CD4-positive, CD25-positive, alpha-beta regulatory T cell (primary cell): ENCODE measurements around the gene ARID3A. TPM values are rescaled to one million over a fixed set of nuclear protein-coding genes. Genes with fewer than 3 reads are reported as not detected.

Experiments used
- ATAC-seq, 2 donors: fragments of 150-1000 bp; cut with Tn5 transposase; one replicate each; pipeline ENCODE4 v1.10.0; 2021; ENCODE audit warnings: low read depth in 2 of 2, moderate number of reproducible peaks in 2 of 2, moderate library complexity in 1 of 2
- DNase-seq, 3 donors: peaks; one replicate each; pipeline versions ENCODE4 v3.0.0 to v3.0.0-alpha.2; 2012 to 2022; ENCODE audit warnings: mixed read lengths in 1 of 3
- H3K27ac ChIP-seq: one replicate; pipeline ENCODE4 v1.7.0; 2013; ENCODE audit warnings: mild to moderate bottlenecking, low read length; ENCODE audit not compliant: insufficient read depth, poor library complexity, severe bottlenecking
- H3K27me3 ChIP-seq: one replicate; pipeline ENCODE4 v1.7.0; 2013; ENCODE audit warnings: low read length; ENCODE audit not compliant: control insufficient read depth, insufficient read depth
- H3K36me3 ChIP-seq: one replicate; pipeline ENCODE4 v1.7.0; 2013; ENCODE audit warnings: mild to moderate bottlenecking, low read length, moderate library complexity; ENCODE audit not compliant: control insufficient read depth, insufficient read depth
- H3K4me1 ChIP-seq: 2 replicates; pipeline ENCODE4 v1.7.0; 2013; ENCODE audit warnings: mild to moderate bottlenecking, low read length; ENCODE audit not compliant: insufficient read depth, control insufficient read depth, poor library complexity, severe bottlenecking
- H3K4me3 ChIP-seq: one replicate; pipeline ENCODE4 v1.7.0; 2013; ENCODE audit warnings: low read depth, mild to moderate bottlenecking, low read length, moderate library complexity
- H3K9me3 ChIP-seq, 2 experiments: 1 replicate in 1 of 2; 2 replicates in 1 of 2; pipeline ENCODE4 v1.7.0; 2013; ENCODE audit warnings: low read length in 2 of 2, mild to moderate bottlenecking in 1 of 2, moderate library complexity in 1 of 2; ENCODE audit not compliant: control insufficient read depth in 2 of 2
- H3K27ac Mint-ChIP-seq, 3 donors: one replicate each; pipeline ENCODE4 v1.8.0; 2020 to 2022; ENCODE audit warnings: mild to moderate bottlenecking in 3 of 3, mixed read lengths in 3 of 3, moderate library complexity in 2 of 3
- H3K27me3 Mint-ChIP-seq: one replicate; pipeline ENCODE4 v1.8.0; 2022; ENCODE audit warnings: mild to moderate bottlenecking, mixed read lengths
- H3K36me3 Mint-ChIP-seq: one replicate; pipeline ENCODE4 v1.8.0; 2020; ENCODE audit warnings: mixed read lengths
- H3K4me1 Mint-ChIP-seq, 4 donors: one replicate each; pipeline ENCODE4 v1.8.0; 2020 to 2022; ENCODE audit warnings: mixed read lengths in 4 of 4, mild to moderate bottlenecking in 1 of 4
- H3K4me3 Mint-ChIP-seq, 4 donors: one replicate each; pipeline ENCODE4 v1.8.0; 2020 to 2022; ENCODE audit warnings: mild to moderate bottlenecking in 4 of 4, mixed read lengths in 4 of 4, moderate library complexity in 3 of 4
- H3K9me3 Mint-ChIP-seq, 7 donors: one replicate each; pipeline ENCODE4 v1.8.0; 2020 to 2022; ENCODE audit warnings: mixed read lengths in 7 of 7, mild to moderate bottlenecking in 3 of 7, moderate library complexity in 2 of 7
- polyA plus RNA-seq, 4 donors: library from polyadenylated mRNA; unstranded; fragments of 300-500 nt; fragmentation: Illumina TruSeq; gene quantifications; one replicate each; pipeline ENCODE4 v1.2.3, GENCODE V29; 2021
- total RNA-seq: library from RNA; stranded (reverse); gene quantifications from one replicate; pipeline ENCODE4 v1.2.3, GENCODE V29; 2022

The ARID3A gene
- total and polyA plus RNA-seq, 5 donors from 2014 or later = 0.63 to 14.4 (median 1.3) TPM

- Histone ChIP-seq H3K9me3 (no peaks in the 10 kb centered on the region), H3K36me3 (no peaks in the 10 kb centered on the region), H3K4me3 (no peak overlapping the region), H3K27me3 (no peaks in the 10 kb centered on the region), H3K4me1 (peaks cover 13% of the 10 kb centered on the region), H3K27ac (no peak overlapping the region)
- Mint-ChIP-seq H3K27ac (no peak overlapping the region), H3K4me3 (no peak overlapping the region), H3K4me1 (peaks cover 0 to 14% (median 2%) of the 10 kb centered on the region in 4 donors), H3K36me3 (no peaks in the 10 kb centered on the region), H3K9me3 (no peaks in the 10 kb centered on the region), H3K27me3 (no peaks in the 10 kb centered on the region)
- no peak for ATAC-seq
- no peak for DNase-seq
Measured at GRCh38 chr19:950352-951066, 24.7 kb downstream of the ARID3A start.

GRCh38 chr19:952049-952679, 26.3 kb downstream of the ARID3A start:
- H3K27ac Mint-ChIP-seq = no peak overlapping the region
- H3K36me3 ChIP-seq = no peaks in the 10 kb centered on the region
- no peaks in the 10 kb centered on the region for H3K36me3 Mint-ChIP-seq
- H3K27me3 ChIP-seq = no peaks in the 10 kb centered on the region
- H3K4me1 Mint-ChIP-seq = peaks cover 0 to 14% (median 2%) of the 10 kb centered on the region in 4 donors
- DNase-seq (no peak), ATAC-seq (no peak)
- H3K9me3 ChIP-seq = no peaks in the 10 kb centered on the region
- H3K27ac ChIP-seq = no peak overlapping the region
- H3K4me1 ChIP-seq = peaks cover 13% of the 10 kb centered on the region
- no peak overlapping the region for H3K4me3 ChIP-seq
- peak overlapping the region in 2 of 4 donors; percentile 3 to 58 for H3K4me3 Mint-ChIP-seq
- H3K27me3 Mint-ChIP-seq = no peaks in the 10 kb centered on the region
- H3K9me3 Mint-ChIP-seq = no peaks in the 10 kb centered on the region

GRCh38 chr19:952680-953444, 27.0 kb downstream of the ARID3A start:
- H3K4me3 ChIP-seq = no peak overlapping the region
- H3K27ac Mint-ChIP-seq = peak overlapping the region in 1 of 3 donors; percentile 66

GRCh38 chr19:953445-954271, 27.8 kb downstream of the ARID3A start:
- Mint-ChIP-seq H3K9me3 (no peaks in the 10 kb centered on the region), H3K27me3 (no peaks in the 10 kb centered on the region), H3K4me1 (peaks cover 0 to 14% (median 2%) of the 10 kb centered on the region in 4 donors), H3K4me3 (peak overlapping the region in 2 of 4 donors; percentile 51 to 57), H3K36me3 (no peaks in the 10 kb centered on the region), H3K27ac (peak overlapping the region in 2 of 3 donors; percentile 67 to 69)
- Histone ChIP-seq H3K27me3 (no peaks in the 10 kb centered on the region), H3K4me1 (peaks cover 13% of the 10 kb centered on the region), H3K27ac (no peak overlapping the region), H3K4me3 (no peak overlapping the region), H3K36me3 (no peaks in the 10 kb centered on the region), H3K9me3 (no peaks in the 10 kb centered on the region)
- no peak for DNase-seq
- ATAC-seq = no peak

More at GRCh38 chr19:952680-953444, 27.0 kb downstream of the ARID3A start:
- Histone ChIP-seq H3K27me3 (no peaks in the 10 kb centered on the region), H3K9me3 (no peaks in the 10 kb centered on the region), H3K27ac (no peak overlapping the region), H3K4me1 (peaks cover 13% of the 10 kb centered on the region), H3K36me3 (no peaks in the 10 kb centered on the region)
- Mint-ChIP-seq H3K4me3 (peak overlapping the region in 2 of 4 donors; percentile 50 to 65), H3K27me3 (no peaks in the 10 kb centered on the region), H3K4me1 (peaks cover 0 to 14% (median 2%) of the 10 kb centered on the region in 4 donors), H3K36me3 (no peaks in the 10 kb centered on the region), H3K9me3 (no peaks in the 10 kb centered on the region)
- DNase-seq (no peak), ATAC-seq (no peak)

DNA sequence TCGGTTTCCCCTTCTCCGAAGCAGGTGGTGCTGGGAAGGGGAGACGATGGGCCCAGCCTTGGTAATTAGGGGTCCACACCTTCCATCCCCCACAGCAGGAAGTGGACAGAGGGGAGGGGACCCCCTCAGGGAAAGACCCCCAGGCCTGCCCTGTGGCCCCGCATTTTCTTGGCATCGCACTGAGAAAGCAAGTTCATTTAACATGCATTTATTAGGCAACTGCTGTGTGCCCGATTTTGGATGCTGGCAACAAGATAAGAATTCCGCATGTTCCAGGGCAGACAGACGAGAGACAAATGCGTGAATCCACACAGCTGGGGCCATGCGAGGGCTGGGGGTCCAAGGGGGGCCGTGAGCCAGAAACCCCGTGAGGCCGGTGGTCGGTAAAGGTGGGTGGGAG, 28.4 kb downstream of the ARID3A start:
- no peaks in the 10 kb centered on the region for H3K27me3 ChIP-seq
- peaks cover 0 to 14% (median 2%) of the 10 kb centered on the region in 4 donors for H3K4me1 Mint-ChIP-seq
- no peaks in the 10 kb centered on the region for H3K9me3 Mint-ChIP-seq
- DNase-seq = no peak
- no peak overlapping the region for H3K4me3 ChIP-seq
- H3K9me3 ChIP-seq = no peaks in the 10 kb centered on the region
- ATAC-seq = no peak
- peaks cover 13% of the 10 kb centered on the region for H3K4me1 ChIP-seq
- H3K36me3 ChIP-seq = no peaks in the 10 kb centered on the region
- no peak overlapping the region for H3K27ac ChIP-seq
- H3K4me3 Mint-ChIP-seq = no peak overlapping the region
- H3K27me3 Mint-ChIP-seq = no peaks in the 10 kb centered on the region
- no peak overlapping the region for H3K27ac Mint-ChIP-seq
- no peaks in the 10 kb centered on the region for H3K36me3 Mint-ChIP-seq

DNA sequence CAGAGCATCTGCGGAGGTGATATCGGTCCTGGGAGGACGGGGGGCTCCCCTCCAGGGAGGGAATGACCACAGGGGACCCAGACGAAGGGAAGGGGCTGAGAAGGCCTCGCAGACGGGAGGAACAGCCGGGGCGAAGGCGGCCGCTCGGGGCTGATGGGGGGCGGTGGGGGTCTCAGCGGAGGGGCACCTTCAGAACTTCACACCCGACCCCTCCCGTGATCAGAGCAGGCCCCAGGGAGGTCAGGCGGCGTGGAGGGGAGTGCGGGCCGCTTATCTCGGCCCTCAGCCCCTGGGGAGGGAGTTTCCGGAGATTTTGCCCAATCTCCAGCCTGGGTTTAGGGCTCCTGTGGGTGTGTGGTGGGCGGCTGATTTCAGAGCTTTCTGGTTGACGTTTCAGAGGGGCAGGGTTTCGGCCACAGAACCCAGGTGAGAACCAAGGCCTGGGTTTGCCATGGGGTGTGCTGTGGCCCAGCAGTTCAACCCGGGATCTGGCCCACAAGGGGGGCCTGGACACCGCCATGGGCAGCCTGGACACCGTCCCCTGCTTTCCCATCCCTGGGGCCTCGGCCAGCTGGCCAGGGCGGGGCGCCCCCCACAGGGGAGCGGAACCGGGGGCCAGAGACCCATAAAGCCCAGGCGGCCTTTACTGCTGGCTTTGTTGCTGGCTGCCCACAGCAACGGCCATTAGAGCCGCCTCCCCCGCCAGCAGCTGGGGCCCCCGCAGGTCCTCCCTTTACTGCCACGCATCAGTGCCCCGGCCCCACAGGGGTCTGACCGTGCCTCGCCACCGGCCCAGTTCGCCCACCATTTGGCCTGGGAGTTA, 29.0 kb downstream of the ARID3A start:
- H3K9me3 ChIP-seq = no peaks in the 10 kb centered on the region
- Mint-ChIP-seq H3K4me3 (peak overlapping the region in 1 of 4 donors; percentile 24), H3K9me3 (no peaks in the 10 kb centered on the region), H3K27ac (no peak overlapping the region), H3K27me3 (no peaks in the 10 kb centered on the region), H3K36me3 (no peaks in the 10 kb centered on the region), H3K4me1 (peaks cover 0 to 14% (median 2%) of the 10 kb centered on the region in 4 donors)
- H3K27ac ChIP-seq = no peak overlapping the region
- H3K4me1 ChIP-seq = peaks cover 13% of the 10 kb centered on the region
- DNase-seq = no peak
- no peak overlapping the region for H3K4me3 ChIP-seq
- no peaks in the 10 kb centered on the region for H3K27me3 ChIP-seq
- no peak for ATAC-seq
- no peaks in the 10 kb centered on the region for H3K36me3 ChIP-seq
